ENCODE measurements around the gene TXNIP.
"Not testable (repeated sequence)": the region's sequence is repeated elsewhere in the genome, so short reads cannot be mapped to it uniquely, and the experiment has no call there.

TXNIP gene

GRCh38 chr1:145996433-145997015 is at the start of gene TXNIP:
Gene TXNIP, minus strand, starts transcription at chr1:145996579. Its CDS starts 313 bp downstream, at chr1:145996266.
- DNase-seq, result peak; percentile 96

GRCh38 chr1:146039844-146040194 is 43.4 kb upstream of the TXNIP start:
- no peak for DNase-seq

DNA sequence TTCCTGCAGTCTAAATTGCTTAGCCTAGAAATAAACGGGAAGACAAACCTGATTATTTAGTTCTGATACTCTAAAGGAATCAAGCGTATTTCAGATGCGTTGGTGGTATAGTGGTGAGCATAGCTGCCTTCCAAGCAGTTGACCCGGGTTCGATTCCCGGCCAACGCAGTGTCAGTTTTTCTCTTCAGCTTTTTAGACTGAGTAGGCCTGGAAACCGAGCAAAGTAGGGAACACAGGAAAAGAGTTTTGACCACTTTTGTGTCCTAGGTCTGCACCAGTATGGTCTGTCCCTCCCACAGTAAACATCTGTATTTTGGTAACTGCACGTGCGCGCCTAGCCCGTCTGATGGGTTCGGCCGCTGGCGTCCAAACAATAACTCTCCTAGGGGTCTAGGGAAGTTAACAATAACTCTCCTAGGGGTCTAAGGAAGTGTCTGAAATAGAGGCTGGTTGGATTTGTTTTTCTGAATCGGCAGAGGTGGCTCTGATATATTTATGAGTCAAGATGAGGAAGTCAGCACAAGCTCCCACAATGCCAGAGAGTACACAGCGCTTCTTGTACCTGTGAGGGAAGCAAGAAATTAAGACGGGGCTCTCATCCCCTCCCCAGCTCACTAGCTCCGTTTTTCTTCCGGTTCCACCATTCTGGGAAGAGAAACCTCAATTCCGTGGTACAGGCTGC is 40.7 kb upstream of the TXNIP start:
- DNase-seq, result peak; percentile 75

DNA sequence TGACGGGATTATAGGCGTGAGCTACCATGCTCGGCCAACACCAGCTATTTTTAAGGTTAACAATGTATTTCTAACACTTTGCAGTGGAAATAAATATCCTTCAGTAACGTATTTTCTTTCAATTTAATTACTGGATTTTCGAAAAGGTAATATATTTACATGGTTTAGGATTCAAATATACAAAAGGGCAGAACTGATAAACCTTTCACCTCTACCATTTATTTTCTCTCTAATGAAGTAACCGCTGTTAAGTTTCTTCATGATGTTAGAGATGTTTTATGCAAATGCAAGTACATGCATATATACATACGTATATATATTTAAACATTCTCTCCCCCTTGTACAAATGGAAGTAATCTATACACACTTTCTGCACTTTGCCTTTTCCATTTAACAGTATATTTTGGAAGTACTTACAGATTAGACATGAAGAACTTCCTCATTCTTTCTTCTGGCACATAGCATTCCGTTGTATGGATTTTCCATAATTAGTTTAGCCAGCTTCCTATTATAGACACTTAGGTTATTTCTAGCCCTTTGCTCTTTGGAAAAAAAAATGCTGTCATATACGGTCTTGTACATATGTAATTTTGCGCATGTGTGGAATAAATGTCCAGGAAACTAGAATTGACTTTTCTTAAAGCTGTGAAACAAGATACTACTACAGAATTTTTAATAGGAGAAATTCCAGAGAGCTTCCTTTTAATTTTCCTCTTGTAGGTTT is 40.0 kb upstream of the TXNIP start:
- DNase-seq, result no peak

GRCh38 chr1:146035048-146035423 is 38.7 kb upstream of the TXNIP start:
- no peak for DNase-seq

GRCh38 chr1:146032631-146033219 is 36.3 kb upstream of the TXNIP start:
- DNase-seq, result no peak

DNA sequence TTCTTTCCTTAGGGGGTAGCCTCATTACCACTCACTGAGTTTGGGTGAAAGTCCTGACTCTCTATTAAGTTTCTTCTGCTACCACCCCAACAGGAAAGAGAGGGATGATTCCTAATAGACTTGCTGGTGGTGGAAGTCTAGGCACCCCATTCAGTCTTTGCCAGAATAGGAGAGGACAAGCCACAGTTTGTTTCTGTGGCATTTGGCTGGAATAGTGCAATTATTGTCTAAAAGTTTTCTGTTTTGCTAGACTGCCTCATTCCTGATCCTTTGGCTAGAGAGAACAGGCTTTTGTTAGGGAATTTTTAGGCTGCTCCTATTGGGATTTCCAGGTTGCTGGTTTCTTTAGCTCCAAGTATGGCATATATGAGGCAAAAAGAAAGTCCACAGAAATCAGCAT is 35.1 kb upstream of the TXNIP start:
- DNase-seq, result no peak

- no peak for DNase-seq
Observed at GRCh38 chr1:146029117-146029516, 32.7 kb upstream of the TXNIP start.

DNA sequence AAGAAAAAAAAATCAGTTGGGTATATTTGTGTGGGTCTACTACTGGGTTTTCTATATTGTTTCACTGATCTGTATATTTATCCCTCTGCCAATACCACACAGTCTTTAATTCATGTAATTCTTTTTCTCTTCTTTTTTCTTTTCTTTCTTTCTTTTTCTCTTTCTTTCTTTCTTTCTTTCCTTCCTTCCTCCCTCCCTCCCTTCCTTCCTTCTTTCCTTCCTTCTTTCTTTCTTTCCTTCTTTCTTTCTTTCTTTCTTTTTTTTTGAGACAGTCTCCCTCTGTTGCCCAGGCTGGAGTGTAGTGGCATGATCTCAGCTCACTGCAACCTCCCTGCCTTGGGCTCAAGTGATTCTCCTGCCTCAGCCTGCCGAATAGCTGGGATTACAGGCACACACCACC is 30.3 kb upstream of the TXNIP start:
- DNase-seq, result not testable (repeated sequence)

- DNase-seq, result not testable (repeated sequence)
Observed at GRCh38 chr1:146025787-146026495, 29.6 kb upstream of the TXNIP start.

DNA sequence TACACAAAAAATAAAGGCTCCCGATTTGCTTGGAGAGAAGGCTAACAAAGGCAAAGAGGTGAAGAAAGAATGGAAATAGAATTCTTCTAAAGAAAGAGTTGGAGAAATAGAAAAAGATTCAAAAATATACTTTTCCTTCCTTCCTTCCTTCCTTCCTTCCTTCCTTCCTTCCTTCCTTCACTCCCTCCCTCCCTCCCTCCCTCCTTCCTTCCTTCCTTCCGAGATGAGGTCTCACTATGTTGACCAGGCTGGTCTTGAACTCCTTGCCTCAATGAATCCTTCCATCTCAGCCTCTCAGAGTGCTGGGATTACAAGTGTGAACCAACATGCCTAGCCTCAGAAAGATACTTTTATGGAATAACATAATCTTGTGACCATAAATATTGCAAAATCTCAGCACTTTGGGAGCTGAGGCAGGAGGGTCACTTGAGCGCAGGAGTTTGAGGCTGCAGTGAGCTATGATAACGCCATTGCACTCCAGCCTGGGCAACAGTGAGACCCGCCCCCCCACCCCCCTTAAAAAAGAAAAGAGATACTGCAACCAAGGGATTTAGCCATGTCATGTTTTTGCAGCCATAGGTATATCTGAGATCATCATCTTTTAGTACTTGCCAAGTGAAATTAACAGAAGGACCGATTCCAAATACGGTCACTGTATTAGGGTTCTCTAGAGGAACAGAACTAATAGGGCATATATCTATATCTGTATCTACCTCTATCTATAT is 26.2 kb upstream of the TXNIP start:
- DNase-seq, result no peak

DNA sequence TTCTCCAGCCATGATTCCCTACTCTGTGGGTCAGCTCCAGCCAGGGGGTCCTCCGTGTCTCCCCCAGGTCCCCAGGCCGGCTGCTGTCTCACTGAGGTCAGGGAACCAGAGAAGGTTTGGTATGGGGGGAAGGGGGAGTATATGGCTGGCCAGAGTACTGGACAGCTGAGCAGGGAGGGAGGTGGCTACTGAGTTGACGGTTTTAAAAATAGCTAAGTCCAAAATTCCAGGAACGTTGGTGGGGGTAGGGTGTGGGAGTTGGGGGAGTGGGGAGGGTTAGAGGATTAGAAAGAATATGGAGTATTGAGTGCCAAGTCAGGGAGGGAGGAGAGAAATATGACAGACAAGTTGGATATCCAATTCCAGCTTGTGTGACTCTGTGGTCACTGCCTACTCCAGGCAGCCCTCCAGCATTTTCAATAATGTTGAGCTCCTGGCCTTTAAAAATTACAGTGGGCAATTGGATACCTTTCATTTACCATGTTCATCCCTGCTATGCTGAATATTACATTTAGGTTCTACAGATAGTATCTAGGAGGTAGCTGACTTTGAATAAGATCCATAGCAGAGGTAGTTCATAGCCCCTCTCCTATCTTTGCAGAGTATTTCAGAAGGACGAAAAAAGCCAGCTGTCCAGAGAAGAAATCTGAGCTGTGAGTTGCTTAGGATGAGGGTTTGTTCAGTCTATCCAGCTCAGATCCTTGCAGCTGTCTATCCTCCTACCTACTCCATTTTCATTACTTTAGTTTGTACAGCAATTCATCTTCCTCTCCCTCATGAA is 25.4 kb upstream of the TXNIP start, which contains the start of gene HJV:
HJV (minus strand) TSS at position 114 of the 781 bp plus-strand sequence. CDS start 1,504 bp downstream, outside the sequence.
- no peak for DNase-seq

- no peak for DNase-seq
Observed at GRCh38 chr1:146021050-146021445, 24.7 kb upstream of the TXNIP start.

GRCh38 chr1:146020058-146021049 is 24.0 kb upstream of the TXNIP start:
- DNase-seq, result no peak

DNA sequence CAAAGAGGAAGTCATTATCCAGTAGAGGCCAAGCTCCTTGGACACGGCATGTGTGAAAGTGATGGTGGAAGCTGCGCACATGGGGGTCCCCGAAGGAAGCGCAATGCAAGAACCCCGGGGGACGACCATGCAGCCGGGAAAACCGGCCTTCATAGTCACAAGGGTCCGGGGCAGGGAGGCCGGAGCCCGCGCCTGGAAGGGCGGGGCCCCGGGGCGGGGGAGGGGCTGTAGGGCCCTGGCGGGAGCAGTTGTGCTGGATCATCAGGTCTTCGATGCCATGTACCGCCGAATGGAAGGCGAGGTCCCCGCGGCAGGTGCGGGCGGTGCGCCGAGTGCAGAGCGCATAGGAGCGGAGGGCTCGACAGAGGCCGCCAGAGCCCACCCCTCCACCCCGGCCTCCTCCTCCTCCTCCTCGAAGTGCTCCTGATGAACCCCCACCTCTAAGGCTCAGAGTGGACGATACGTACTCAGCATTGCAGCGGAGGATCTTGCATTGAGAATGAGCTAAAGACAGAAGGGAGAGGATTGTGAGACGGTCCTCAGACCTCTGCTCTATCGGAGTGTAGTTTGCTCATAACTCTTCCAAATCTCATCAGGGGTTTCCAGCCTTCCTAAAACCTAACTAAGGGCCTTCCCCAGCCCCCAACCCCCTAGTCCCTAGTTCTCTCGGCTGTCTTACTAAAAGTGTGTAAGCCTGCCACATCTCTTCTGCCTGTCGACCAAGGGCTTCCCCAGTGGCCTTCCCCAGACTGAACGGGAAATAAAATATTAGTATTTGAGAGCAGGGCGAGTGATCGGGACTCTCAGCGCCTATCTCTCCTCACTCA is 23.1 kb upstream of the TXNIP start:
- DNase-seq, result no peak

DNA sequence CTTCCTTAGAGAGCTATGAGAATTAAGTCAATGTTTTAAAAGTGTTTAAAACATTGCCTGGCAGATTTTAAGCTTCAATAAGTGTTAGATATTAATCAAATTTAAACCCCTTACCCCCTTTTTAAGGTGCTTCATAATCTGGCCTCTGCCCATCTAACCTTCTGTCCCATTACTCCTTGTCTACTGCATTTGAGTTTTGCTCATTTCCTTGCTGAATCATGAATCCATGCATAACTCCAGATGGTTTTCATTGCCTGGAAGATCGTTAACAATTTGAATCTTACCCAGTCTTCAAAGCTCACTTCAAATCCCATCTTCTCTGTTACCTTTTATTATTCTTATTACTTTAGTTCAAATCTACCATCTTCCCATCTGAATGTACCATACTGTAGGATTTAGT is 20.5 kb upstream of the TXNIP start:
- DNase-seq, result no peak

- DNase-seq, result no peak
Observed at GRCh38 chr1:146013559-146013922, 17.2 kb upstream of the TXNIP start.

DNA sequence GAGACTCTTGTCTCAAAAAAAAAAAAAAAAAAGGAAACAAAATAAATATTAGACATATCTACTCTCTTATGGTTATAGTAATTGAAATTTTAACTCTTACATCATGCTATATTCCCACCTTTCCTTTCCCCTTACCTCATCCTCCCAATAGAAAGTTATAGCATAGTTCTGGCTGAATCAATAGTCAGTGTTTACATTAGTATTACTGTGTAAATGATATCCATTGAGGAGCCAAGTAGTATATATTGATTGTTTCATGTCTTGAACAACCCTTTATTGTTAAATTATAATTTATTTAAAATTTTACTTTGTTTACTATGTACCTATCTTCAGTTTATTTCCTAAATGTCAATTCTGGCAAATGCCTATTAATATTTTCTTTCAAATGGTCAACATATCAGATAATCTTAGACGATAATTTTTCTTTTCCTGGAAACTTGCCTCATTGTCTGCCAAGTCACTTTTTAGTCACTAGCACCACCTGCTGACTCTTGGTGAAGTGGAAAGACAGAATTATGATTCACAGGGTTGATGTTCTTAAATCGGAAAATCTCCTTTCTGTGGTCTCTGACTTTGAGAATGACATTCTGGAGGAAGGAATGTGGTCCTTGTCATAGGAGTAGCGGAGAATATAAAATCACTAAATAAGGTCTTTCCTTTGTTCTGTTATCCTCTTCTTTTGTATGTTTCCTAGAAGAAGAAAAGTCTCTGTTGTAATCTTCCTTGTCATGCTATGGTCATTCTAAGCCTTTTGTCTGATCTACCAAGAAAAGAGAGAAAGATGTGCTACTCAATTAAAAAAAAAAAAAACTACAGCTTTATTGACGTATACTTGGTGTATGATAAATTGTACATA is 16.6 kb upstream of the TXNIP start:
- DNase-seq, result peak; percentile 57

Data from CD4-positive, alpha-beta T cell treated with Interleukin-15 for 1 hour (primary cell).